Measurements from ENCODE around the gene ADGRD1. TPM values are rescaled to one million over a fixed set of nuclear protein-coding genes. Genes with fewer than 3 reads are reported as not detected.

ADGRD1 gene
- total RNA-seq, 2 experiments from 2014 or later: 0.27 to 0.65 TPM

- ChIA-PET POLR2A (no interaction called here), CTCF (no interaction called here)
- Mint-ChIP-seq H3K36me3 (ENCODE audit: low read depth) (no peaks in the 10 kb centered on the region), H3K27me3 (peaks cover 9% of the 10 kb centered on the region), H3K4me3 (no peak overlapping the region), H3K9me3 (no peaks in the 10 kb centered on the region), H3K27ac (no peak overlapping the region), H3K4me1 (ENCODE audit: low read depth) (no peaks in the 10 kb centered on the region)
- no peak for TF ChIP-seq CTCF (IDR thresholded peaks at IDR 0.05)
- intact Hi-C loops (cut with micrococcal nuclease): no loop called here
- peak; percentile 4 for DNase-seq
- ATAC-seq: no peak
Measured at GRCh38 chr12:131164096-131164872, 210.6 kb downstream of the ADGRD1 start.

GRCh38 chr12:131166717-131167116 lies 213.0 kb downstream of the ADGRD1 start:
- ChIA-PET POLR2A (no interaction called here), CTCF (no interaction called here)
- no peak for TF ChIP-seq CTCF (IDR thresholded peaks at IDR 0.05)
- no peak overlapping the region for H3K4me3 Mint-ChIP-seq
- no peaks in the 10 kb centered on the region for H3K9me3 Mint-ChIP-seq
- no peaks in the 10 kb centered on the region for H3K4me1 Mint-ChIP-seq (ENCODE audit: low read depth)
- DNase-seq (no peak), ATAC-seq (no peak)
- peaks cover 13% of the 10 kb centered on the region for H3K27me3 Mint-ChIP-seq
- H3K27ac Mint-ChIP-seq: no peak overlapping the region
- intact Hi-C loops (cut with micrococcal nuclease): no loop called here
- no peaks in the 10 kb centered on the region for H3K36me3 Mint-ChIP-seq (ENCODE audit: low read depth)

GRCh38 chr12:131167334-131167733 lies 213.6 kb downstream of the ADGRD1 start:
- H3K4me1 Mint-ChIP-seq (ENCODE audit: low read depth): no peaks in the 10 kb centered on the region
- H3K27me3 Mint-ChIP-seq: peaks cover 13% of the 10 kb centered on the region
- DNase-seq: no peak
- H3K9me3 Mint-ChIP-seq: no peaks in the 10 kb centered on the region
- intact Hi-C loops (cut with micrococcal nuclease): no loop called here
- no peaks in the 10 kb centered on the region for H3K36me3 Mint-ChIP-seq (ENCODE audit: low read depth)
- no peak for ATAC-seq
- ChIA-PET POLR2A (no interaction called here), CTCF (no interaction called here)
- no peak overlapping the region for H3K4me3 Mint-ChIP-seq
- no peak overlapping the region for H3K27ac Mint-ChIP-seq
- no peak for TF ChIP-seq CTCF (IDR thresholded peaks at IDR 0.05)

- CTCF ChIA-PET: no interaction called here
Measured at GRCh38 chr12:131171029-131171428, 217.3 kb downstream of the ADGRD1 start.

More at GRCh38 chr12:131171029-131171428, 217.3 kb downstream of the ADGRD1 start:
- intact Hi-C loops (cut with micrococcal nuclease): no loop called here
- H3K4me3 Mint-ChIP-seq: no peak overlapping the region
- POLR2A ChIA-PET: no interaction called here
- no peak for TF ChIP-seq CTCF (IDR thresholded peaks at IDR 0.05)
- H3K27me3 Mint-ChIP-seq: peaks cover 14% of the 10 kb centered on the region
- H3K4me1 Mint-ChIP-seq (ENCODE audit: low read depth): no peaks in the 10 kb centered on the region
- DNase-seq (no peak), ATAC-seq (no peak)
- H3K27ac Mint-ChIP-seq: no peak overlapping the region
- H3K9me3 Mint-ChIP-seq: peaks cover 16% of the 10 kb centered on the region
- H3K36me3 Mint-ChIP-seq (ENCODE audit: low read depth): peaks cover 3% of the 10 kb centered on the region
